Psoas muscle (tissue), 8 donors: ENCODE measurements around the gene CLEC16A. TPM values are rescaled to one million over a fixed set of nuclear protein-coding genes. Genes with fewer than 3 reads are reported as not detected.
"Not testable (repeated sequence)": the region's sequence is repeated elsewhere in the genome, so short reads cannot be mapped to it uniquely, and the experiment has no call there.

Experiments
- ATAC-seq, 4 donors: fragments of 200-7000 bp; cut with Tn5 transposase; one replicate each; pipeline ENCODE4 v1.9.1; 2020; ENCODE audit warnings: moderate library complexity in 3 of 4, mild to moderate bottlenecking in 2 of 4
- DNase-seq, 2 donors: peaks; one replicate each; pipeline ENCODE4 v3.0.0-alpha.2; 2020
- H3K27ac ChIP-seq: fragments of 200-600 bp; one replicate; pipeline ENCODE4 v1.8.0; 2022
- H3K27me3 ChIP-seq, 3 donors: fragments of 200-600 bp in 1 of 3; one replicate each; pipeline versions ENCODE4 v1.6.1 to v1.8.0; 2013 to 2022; ENCODE audit warnings: low read length in 2 of 3, mild to moderate bottlenecking in 2 of 3, moderate library complexity in 1 of 3; ENCODE audit not compliant: insufficient read depth in 3 of 3
- H3K36me3 ChIP-seq, 2 donors: fragments of 200-600 bp in 1 of 2; one replicate each; pipeline versions ENCODE4 v1.6.1 to v1.8.0; 2013 to 2022; ENCODE audit warnings: low read depth in 1 of 2, mild to moderate bottlenecking in 1 of 2, moderate library complexity in 1 of 2; ENCODE audit not compliant: insufficient read depth in 1 of 2
- H3K4me1 ChIP-seq: fragments of 200-600 bp; one replicate; pipeline ENCODE4 v1.8.0; 2022
- H3K4me3 ChIP-seq: fragments of 200-600 bp; one replicate; pipeline ENCODE4 v1.8.0; 2022; ENCODE audit warnings: mild to moderate bottlenecking
- H3K9me3 ChIP-seq: fragments of 200-600 bp; one replicate; pipeline ENCODE4 v1.8.0; 2022
- WGBS, 3 donors: extraction: QIAGEN DNeasy Blood & Tissue Kit; methylation state at CpG; one replicate each; pipeline versions ENCODE4 v1.1.6 to v1.1.7; 2013; 5-methylcytosine and 5-hydroxymethylcytosine counted together
- intact Hi-C, 2 donors: fragments of 100-400 bp; cut with DNase I; formaldehyde crosslinking; loops; one replicate each; pipeline versions ENCODE4 v1.11.0 to v1.14.2; 2022
- polyA plus RNA-seq, 3 donors: library from polyadenylated mRNA; stranded (reverse); fragments of 200-250 nt; gene quantifications; one replicate each; pipeline ENCODE4 v1.2.3, GENCODE V29; 2013
- total RNA-seq, 4 donors: library from RNA; stranded (reverse); fragmentation: NEBNext Ultra II Directional in 2 of 4; extraction: Animal tissue kit (Norgen Biotek cat#: 25700) in 2 of 4; gene quantifications; one replicate each; pipeline versions ENCODE4 v1.2.1 to v1.2.4, GENCODE V29; 2021 to 2023
- TF ChIP-seq, protein P1 (sequence below): fragments of 200-600 bp; IDR thresholded peaks from one replicate; pipeline ENCODE4 v1.8.0; 2022; ENCODE audit warnings: antibody characterized with exemption
- donor health status: healthy with polysubstance abuse.
- donor health status: DM: no; HTN: no; CAD: no; lungs with moderate emphysema.
- donor health status: Bipolar disorder and iron deficiency.
- donor health status: healthy.
- donor health status: DM: yes; HTN: yes; CAD: no.
- donor health status: DM: no; HTN: no; CAD: no.
- donor health status: DM: no; HTN: no; CAD: no.
- donor health status: DM: yes; HTN: yes; CAD: no.

The CLEC16A gene
- total and polyA plus RNA-seq, 7 donors, result 13.1 to 28.1 (median 21.4) TPM

DNA sequence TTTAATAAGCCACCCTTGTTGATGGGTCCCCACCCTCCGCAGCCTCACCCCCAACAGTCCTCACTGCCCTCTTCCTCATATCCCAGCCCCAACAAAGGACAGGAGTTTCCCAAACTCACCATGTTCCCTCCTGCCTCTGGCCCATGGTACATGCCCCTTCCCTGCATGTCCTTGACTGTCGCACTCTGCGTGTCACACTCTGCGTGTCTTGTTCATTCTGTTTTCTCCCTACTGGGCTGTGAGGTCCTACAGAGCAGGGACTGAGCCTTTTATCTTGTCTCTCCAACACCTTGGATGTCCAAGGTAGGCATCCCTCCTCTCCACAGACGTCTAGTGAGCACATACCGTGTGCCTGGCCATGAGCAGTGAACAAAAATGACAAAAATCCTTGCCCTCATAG is 156.9 kb downstream of the CLEC16A start:
- ATAC-seq, result no peak
- peaks cover 27% of the 10 kb centered on the region for H3K4me1 ChIP-seq
- TF ChIP-seq, protein P1, sequence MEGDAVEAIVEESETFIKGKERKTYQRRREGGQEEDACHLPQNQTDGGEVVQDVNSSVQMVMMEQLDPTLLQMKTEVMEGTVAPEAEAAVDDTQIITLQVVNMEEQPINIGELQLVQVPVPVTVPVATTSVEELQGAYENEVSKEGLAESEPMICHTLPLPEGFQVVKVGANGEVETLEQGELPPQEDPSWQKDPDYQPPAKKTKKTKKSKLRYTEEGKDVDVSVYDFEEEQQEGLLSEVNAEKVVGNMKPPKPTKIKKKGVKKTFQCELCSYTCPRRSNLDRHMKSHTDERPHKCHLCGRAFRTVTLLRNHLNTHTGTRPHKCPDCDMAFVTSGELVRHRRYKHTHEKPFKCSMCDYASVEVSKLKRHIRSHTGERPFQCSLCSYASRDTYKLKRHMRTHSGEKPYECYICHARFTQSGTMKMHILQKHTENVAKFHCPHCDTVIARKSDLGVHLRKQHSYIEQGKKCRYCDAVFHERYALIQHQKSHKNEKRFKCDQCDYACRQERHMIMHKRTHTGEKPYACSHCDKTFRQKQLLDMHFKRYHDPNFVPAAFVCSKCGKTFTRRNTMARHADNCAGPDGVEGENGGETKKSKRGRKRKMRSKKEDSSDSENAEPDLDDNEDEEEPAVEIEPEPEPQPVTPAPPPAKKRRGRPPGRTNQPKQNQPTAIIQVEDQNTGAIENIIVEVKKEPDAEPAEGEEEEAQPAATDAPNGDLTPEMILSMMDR, result no peak
- no peaks in the 10 kb centered on the region for H3K36me3 ChIP-seq
- no peak overlapping the region for H3K27ac ChIP-seq
- H3K27me3 ChIP-seq, result no peaks in the 10 kb centered on the region
- 93 to 96% (median 94%) methylated on average over 6 of the region's 6 CpGs for WGBS, 3 donors
- no peak overlapping the region for H3K4me3 ChIP-seq
- H3K9me3 ChIP-seq, result no peaks in the 10 kb centered on the region
- no peak for DNase-seq
- intact Hi-C loops, result loop anchor here (5.0 kb wide), 2 partner anchors 129 to 156 kb away; partner anchors contain the start of gene SOCS1 (in 2 of the 2)

DNA sequence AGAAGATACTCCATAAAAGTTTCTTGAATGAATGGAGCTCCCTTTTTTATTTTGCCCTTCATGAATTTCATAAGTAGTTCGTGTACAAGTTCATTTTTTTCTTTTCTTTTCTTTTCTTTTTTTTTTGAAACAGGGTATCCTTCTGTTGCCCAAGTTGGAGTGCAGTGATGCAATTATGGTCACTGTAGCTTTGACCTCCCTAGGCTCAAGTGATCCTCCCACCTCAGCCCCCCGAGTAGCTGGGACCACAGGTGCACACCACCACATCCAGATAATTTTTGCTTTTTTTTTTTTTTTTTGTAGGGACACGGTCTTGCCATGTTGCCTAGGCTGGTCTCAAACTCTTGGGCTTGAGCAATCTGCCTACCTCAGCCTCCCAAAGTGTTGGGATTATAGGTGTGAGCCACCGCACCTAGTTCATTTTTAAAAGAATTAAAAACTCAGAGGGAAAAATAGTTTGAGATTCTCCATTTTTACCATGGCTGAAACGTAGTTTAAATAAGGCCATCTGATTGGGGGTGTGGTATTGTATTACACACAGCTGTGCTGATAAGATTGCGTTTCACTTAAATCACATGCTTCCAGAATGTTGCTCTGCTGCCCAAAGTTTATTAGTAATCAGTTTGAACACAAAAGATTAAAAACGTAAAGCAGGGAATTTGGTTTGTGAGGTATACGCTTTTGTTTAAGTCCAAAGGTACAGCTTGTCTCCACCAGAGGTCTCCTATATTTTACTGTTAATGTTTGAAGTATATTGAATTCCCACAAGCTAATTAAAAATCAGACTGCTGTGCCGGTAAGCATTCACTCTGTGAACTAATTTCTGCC is 157.5 kb downstream of the CLEC16A start:
- Histone ChIP-seq H3K4me3 (no peak overlapping the region), H3K36me3 (no peaks in the 10 kb centered on the region), H3K27ac (no peak overlapping the region), H3K4me1 (peaks cover 27% of the 10 kb centered on the region), H3K27me3 (no peaks in the 10 kb centered on the region), H3K9me3 (no peaks in the 10 kb centered on the region)
- intact Hi-C loops, result loop anchor here (5.0 kb wide), 2 partner anchors 130 to 155 kb away; partner anchors contain the start of gene SOCS1 (in 2 of the 2)
- 63 to 71% (median 64%) methylated on average over 9 of the region's 9 CpGs for WGBS, 3 donors
- DNase-seq (no peak), ATAC-seq (no peak)
- TF ChIP-seq, protein P1, result peak; percentile 12

DNA sequence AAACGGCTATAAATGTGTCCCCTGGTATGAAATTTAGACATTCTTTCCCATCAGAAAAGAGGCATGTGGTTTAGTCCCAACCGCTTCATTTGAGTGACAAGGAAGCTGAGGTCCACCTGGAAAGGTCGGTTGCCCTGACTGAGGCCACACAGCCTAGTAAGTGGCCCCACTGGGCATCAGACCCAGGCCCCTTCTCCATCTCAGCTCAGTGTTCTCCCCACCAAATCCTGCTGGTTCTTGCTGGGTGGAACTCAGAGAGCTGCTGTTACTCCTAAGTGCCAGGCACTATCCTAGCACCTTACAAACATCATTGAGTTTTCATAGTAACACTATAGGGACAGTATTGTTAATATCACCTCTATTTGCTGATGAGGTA is 158.1 kb downstream of the CLEC16A start:
- DNase-seq (no peak), ATAC-seq (no peak)
- Histone ChIP-seq H3K4me3 (no peak overlapping the region), H3K36me3 (no peaks in the 10 kb centered on the region), H3K9me3 (no peaks in the 10 kb centered on the region), H3K27ac (no peak overlapping the region), H3K27me3 (no peaks in the 10 kb centered on the region), H3K4me1 (peaks cover 27% of the 10 kb centered on the region)
- intact Hi-C loops, result loop anchor here (5.0 kb wide), 2 partner anchors 130 to 155 kb away; partner anchors contain the start of gene SOCS1 (in 2 of the 2)
- TF ChIP-seq, protein P1, result no peak
- WGBS, 3 donors, result 75 to 80% (median 78%) methylated on average over 3 of the region's 3 CpGs

DNA sequence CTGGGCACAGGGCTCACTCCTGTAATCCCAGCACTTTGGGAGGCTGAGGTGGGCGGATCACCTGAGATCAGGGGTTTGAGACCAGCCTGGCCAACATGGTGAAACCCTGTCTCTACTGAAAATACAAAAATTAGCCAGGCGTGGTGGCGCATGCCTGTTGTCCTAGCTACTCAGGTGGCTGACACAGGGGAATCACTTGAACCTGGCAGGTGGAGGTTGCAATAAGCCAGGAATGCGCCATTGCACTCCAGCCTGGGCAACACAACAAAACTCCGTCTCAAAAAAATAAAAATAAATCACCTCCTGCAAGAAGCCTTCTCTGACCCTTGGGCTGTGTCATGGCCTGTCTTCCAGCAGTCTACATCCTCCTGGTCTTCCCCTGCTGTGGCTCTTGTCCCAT is 158.9 kb downstream of the CLEC16A start:
- not testable (repeated sequence) for H3K9me3 ChIP-seq, DNase-seq, ATAC-seq, H3K27ac ChIP-seq, H3K36me3 ChIP-seq, H3K27me3 ChIP-seq, H3K4me3 ChIP-seq
- 87 to 98% (median 90%) methylated on average over 5 of the region's 5 CpGs for WGBS, 3 donors
- peaks cover 27% of the 10 kb centered on the region for H3K4me1 ChIP-seq
- intact Hi-C loops, result loop anchor here (5.0 kb wide), 2 partner anchors 131 to 154 kb away; partner anchors contain the start of gene SOCS1 (in 2 of the 2)
